HepG2 (cell line): ENCODE results near the gene ARHGAP26. TPM values are rescaled to one million over a fixed set of nuclear protein-coding genes. Genes with fewer than 3 reads are reported as not detected.

Source experiments
- ATAC-seq: fragments of 200-7000 bp; cut with Tn5 transposase; 3 replicates; pipeline ENCODE4 v1.9.1; 2020; ENCODE audit warnings: mild to moderate bottlenecking, moderate library complexity
- BruUV-seq: library from RNA; stranded (reverse); fragments of 400-500 nt; replicated peaks from 2 replicates; lab custom pipeline; 2021; lab: Mats Ljungman, UMichigan
- CTCF ChIA-PET: fragments of 300-600 bp; formaldehyde crosslinking; extraction: SDS; loops from one replicate; lab custom pipeline; 2021; ENCODE audit warnings: low total read pairs, inconsistent platforms, low intra/inter-chr PET ratio; lab: Yijun Ruan, JAX
- POLR2A ChIA-PET: fragments of 350-600 bp; sonication (Branson Sonifier 250); formaldehyde crosslinking; loops from one replicate; lab custom pipeline; 2020; ENCODE audit warnings: antibody characterized with exemption, inconsistent platforms; lab: Yijun Ruan, JAX
- DNase-seq: peaks from one replicate; pipeline ENCODE4 v3.0.0-alpha.2; 2015; ENCODE audit warnings: low spot score
- FAIRE-seq: peaks from 3 replicates; lab custom pipeline; 2011; peaks lifted over from hg19 to GRCh38; lab: Jason Lieb, UNC
- H2AFZ ChIP-seq: one replicate; pipeline ENCODE4 v1.6.1; 2011; ENCODE audit warnings: low read length, inconsistent platforms
- H3K27ac ChIP-seq: fragments of 300-600 bp; 3 replicates; pipeline ENCODE4 v1.8.0; 2011; ENCODE audit warnings: mixed run types, mild to moderate bottlenecking, mixed read lengths, low read length, inconsistent platforms; ENCODE audit not compliant: insufficient read depth; ENCODE audit errors: extremely low read length
- H3K27me3 ChIP-seq, 2 experiments: fragments of 200-600 bp in 1 of 2; 2 replicates in 1 of 2; 3 replicates in 1 of 2; pipeline versions ENCODE4 v1.6.0 to v1.8.0; 2011; ENCODE audit warnings: low read length in 2 of 2, mild to moderate bottlenecking in 2 of 2, moderate library complexity in 2 of 2, inconsistent platforms in 1 of 2; ENCODE audit not compliant: insufficient read depth in 2 of 2, control insufficient read depth in 1 of 2
- H3K36me3 ChIP-seq, 2 experiments: fragments of 200-600 bp in 1 of 2; replicated peaks in 1 of 2; 2 replicates in 1 of 2; 3 replicates in 1 of 2; pipeline versions ENCODE4 v1.5.1 to v1.8.0; 2011; ENCODE audit warnings: low read length in 2 of 2, inconsistent platforms in 1 of 2; ENCODE audit not compliant: insufficient read depth in 2 of 2, control insufficient read depth in 1 of 2
- H3K4me1 ChIP-seq: 2 replicates; pipeline ENCODE4 v1.5.1; 2012; ENCODE audit warnings: low read length, inconsistent platforms; ENCODE audit not compliant: insufficient read depth
- H3K4me2 ChIP-seq: 2 replicates; pipeline ENCODE4 v1.6.0; 2011; ENCODE audit warnings: low read depth, low read length, inconsistent platforms
- H3K4me3 ChIP-seq, 3 experiments: fragments of 200-600 bp in 1 of 3; sonication (generic), shearing (Covaris generic) in 1 of 3; replicated peaks in 1 of 3; 2 replicates each; pipeline ENCODE4 v1.5.1; 2011 to 2016; ENCODE audit warnings: low read length in 3 of 3, inconsistent platforms in 2 of 3, low read depth in 2 of 3, mild to moderate bottlenecking in 2 of 3, control low read depth in 1 of 3, mixed read lengths in 1 of 3; ENCODE audit not compliant: insufficient read depth in 1 of 3
- H3K79me2 ChIP-seq: one replicate; pipeline ENCODE4 v1.6.1; 2011; ENCODE audit warnings: low read length, inconsistent platforms; ENCODE audit not compliant: insufficient read depth
- H3K9ac ChIP-seq: 2 replicates; pipeline ENCODE4 v1.6.0; 2011; ENCODE audit warnings: mild to moderate bottlenecking, low read depth, low read length, inconsistent platforms; ENCODE audit not compliant: insufficient read depth
- H3K9me3 ChIP-seq: 2 replicates; pipeline ENCODE4 v1.5.1; 2012; ENCODE audit warnings: mild to moderate bottlenecking, low read length
- H4K20me1 ChIP-seq: 2 replicates; pipeline ENCODE4 v1.6.0; 2011; ENCODE audit warnings: inconsistent platforms, mild to moderate bottlenecking, low read length, moderate library complexity; ENCODE audit not compliant: insufficient read depth
- CEBPB ChIP-seq: IDR thresholded peaks from 2 replicates; pipeline ENCODE4 v1.6.1; 2011; ENCODE audit warnings: low read depth, low read length, improper control_type of control experiment, borderline replicate concordance
- FOXP1 ChIP-seq, 2 experiments: fragments of 450-650 bp in 1 of 2; IDR thresholded peaks; 2 replicates each; pipeline ENCODE4 v1.6.1; 2017 to 2018; ENCODE audit warnings: antibody characterized with exemption in 1 of 2
- HNRNPH1 ChIP-seq: fragments of 200-400 bp; formaldehyde crosslinking; optimal IDR thresholded peaks from 2 replicates; pipeline ENCODE3; 2017; ENCODE audit warnings: mild to moderate bottlenecking, low read depth, low read length
- IRF2 ChIP-seq: IDR thresholded peaks from 2 replicates; pipeline ENCODE4 v1.6.1; 2018; ENCODE audit warnings: missing genetic modification reagents, missing compliant biosample characterization
- KDM6A ChIP-seq: IDR thresholded peaks from 2 replicates; pipeline ENCODE4 v1.6.1; 2016; ENCODE audit warnings: low read depth
- KLF16 ChIP-seq, 2 experiments: sonication (generic) in 1 of 2; formaldehyde crosslinking in 1 of 2; IDR thresholded peaks; 2 replicates each; pipeline versions ENCODE4 v1.6.1 to v1.8.0; 2016 to 2023; ENCODE audit warnings: missing genetic modification reagents in 2 of 2, missing compliant biosample characterization in 1 of 2
- NCOA2 ChIP-seq: sonication (generic); formaldehyde crosslinking; IDR thresholded peaks from 2 replicates; pipeline ENCODE4 v1.8.0; 2022; ENCODE audit warnings: inconsistent platforms
- NONO ChIP-seq, 2 experiments: fragments of 450-650 bp in 1 of 2; sonication (generic) in 1 of 2; formaldehyde crosslinking in 1 of 2; IDR thresholded peaks in 1 of 2; conservative IDR thresholded peaks in 1 of 2; 2 replicates each; pipeline versions ENCODE4 v1.6.1 to v1.8.0; 2017 to 2022; ENCODE audit warnings: mild to moderate bottlenecking in 1 of 2, missing genetic modification reagents in 1 of 2, moderate library complexity in 1 of 2
- POLR2G ChIP-seq: fragments of 200-400 bp; formaldehyde crosslinking; IDR thresholded peaks from 2 replicates; pipeline ENCODE4 v1.6.1; 2018; ENCODE audit warnings: mild to moderate bottlenecking, low read depth, low read length, moderate library complexity
- TARDBP ChIP-seq: sonication (generic); formaldehyde crosslinking; IDR thresholded peaks from 2 replicates; pipeline ENCODE4 v1.8.0; 2022; ENCODE audit warnings: mild to moderate bottlenecking, missing genetic modification reagents
- ZNF33B ChIP-seq: sonication (generic); formaldehyde crosslinking; IDR thresholded peaks from 2 replicates; pipeline ENCODE4 v1.5.1; 2020; ENCODE audit warnings: mild to moderate bottlenecking, missing genetic modification reagents
- ZNF460 ChIP-seq: sonication (generic); formaldehyde crosslinking; IDR thresholded peaks from 2 replicates; pipeline ENCODE4 v1.5.1; 2020; ENCODE audit warnings: missing genetic modification reagents, mild to moderate bottlenecking, borderline replicate concordance
- ZNF670 ChIP-seq: sonication (generic); formaldehyde crosslinking; IDR thresholded peaks from 2 replicates; pipeline ENCODE4 v1.8.0; 2022; ENCODE audit warnings: mild to moderate bottlenecking, missing genetic modification reagents, borderline replicate concordance
- WGBS: methylation state at CpG from one replicate; pipeline ENCODE4 v1.1.6; 2017; ENCODE audit warnings: low lambda C conversion rate; 5-methylcytosine and 5-hydroxymethylcytosine counted together
- in situ Hi-C: cut with HindIII; loops from 2 replicates; pipeline ENCODE4 v1.10.0; 2017; ENCODE audit warnings: low pct_unique_long_range_greater_than_20kb; ENCODE audit not compliant: extremely low pct_ligation_motif_present
- intact Hi-C: fragments of 100-400 bp; cut with micrococcal nuclease; formaldehyde crosslinking; loops from one replicate; pipeline ENCODE4 v1.10.0; 2022; ENCODE audit not compliant: unreplicated experiment
- polyA plus RNA-seq, 8 experiments: library from polyadenylated mRNA; depleted of rRNA in 3 of 8; stranded (reverse) in 7 of 8; unstranded in 1 of 8; fragments of >200 nt; fragmentation: Illumina TruSeq in 4 of 8; extraction: Trizol in 4 of 8; gene quantifications; 2 replicates each; pipeline versions ENCODE4 v1.2.1 to v1.2.3, GENCODE V29; 2011 to 2016; ENCODE audit warnings: low read depth in 4 of 8, missing spikeins in 1 of 8, mixed read lengths in 1 of 8; ENCODE audit not compliant: insufficient read depth in 1 of 8
- total RNA-seq, 5 experiments: library from RNA; depleted of rRNA; stranded (reverse); fragments of >200 nt; fragmentation: Illumina TruSeq; extraction: Trizol; gene quantifications; 2 replicates each; pipeline ENCODE4 v1.2.3, GENCODE V29; 2016; ENCODE audit warnings: low read depth in 1 of 5
- TF ChIP-seq, protein P1 (sequence below): sonication (generic); formaldehyde crosslinking; IDR thresholded peaks from 2 replicates; pipeline ENCODE4 v1.5.0; 2020; ENCODE audit warnings: mild to moderate bottlenecking, missing genetic modification reagents, borderline replicate concordance
- TF ChIP-seq, protein P2 (sequence below): sonication (generic); formaldehyde crosslinking; IDR thresholded peaks from 2 replicates; pipeline ENCODE4 v1.4.0; 2020; ENCODE audit warnings: missing genetic modification reagents
- TF ChIP-seq, protein P3 (sequence below): sonication (generic); formaldehyde crosslinking; IDR thresholded peaks from 2 replicates; pipeline ENCODE4 v1.4.0; 2020; ENCODE audit warnings: mild to moderate bottlenecking, missing genetic modification reagents

The ARHGAP26 gene
- total and polyA plus RNA-seq, 2 of the 13 experiments (the other 11 are each of a cell fraction or from before 2014, with no cell fraction given), result 9.6 to 18.2 TPM

DNA sequence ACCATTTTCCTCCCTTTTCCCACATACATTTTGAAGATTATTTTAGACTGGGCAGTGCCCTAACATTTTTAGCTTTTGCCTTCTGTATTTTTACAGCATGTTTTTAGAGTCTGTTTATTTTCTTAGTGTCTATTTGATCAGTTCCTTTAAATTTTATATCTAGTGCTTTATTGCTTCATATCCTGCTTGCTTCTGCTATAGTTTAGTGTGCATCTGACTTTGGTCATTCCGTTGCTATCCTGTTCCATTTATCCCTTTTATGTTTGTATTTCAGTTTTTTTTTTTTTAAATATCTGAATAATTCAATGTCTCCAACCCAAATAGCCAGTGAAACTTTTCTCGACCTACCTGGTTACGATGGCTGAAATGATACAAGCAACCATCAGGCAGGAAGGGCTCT is 203.8 kb downstream of the ARHGAP26 start:
- no peak overlapping the region for H3K9ac ChIP-seq
- TF ChIP-seq FOXP1 (IDR thresholded peaks at IDR 0.05) (no peak), FOXP1 (CRISPR knock-in tag; IDR thresholded peaks at IDR 0.05) (no peak), TARDBP (CRISPR knock-in tag) (no peak), KDM6A (CRISPR knock-in tag) (no peak)
- TF ChIP-seq, all 625 proteins: peak for 0
- no peak overlapping the region for H3K4me2 ChIP-seq
- intact Hi-C loops, result no loop called here
- no peaks in the 10 kb centered on the region for H4K20me1 ChIP-seq
- DNase-seq, result no peak
- no peaks in the 10 kb centered on the region for H3K79me2 ChIP-seq
- FAIRE-seq, result no peak
- in situ Hi-C loops, result no loop called here
- no TSS peak for BruUV-seq
- no peaks in the 10 kb centered on the region for H3K27me3 ChIP-seq
- no peaks in the 10 kb centered on the region for H3K4me1 ChIP-seq
- no peak overlapping the region for H3K4me3 ChIP-seq
- CTCF ChIA-PET, result no interaction called here
- H2AFZ ChIP-seq, result no peak overlapping the region
- no peak for ATAC-seq
- H3K9me3 ChIP-seq, result no peaks in the 10 kb centered on the region
- H3K36me3 ChIP-seq, result no peaks in the 10 kb centered on the region
- 96% methylated on average over 3 of the region's 3 CpGs for WGBS
- H3K27ac ChIP-seq, result no peak overlapping the region
- POLR2A ChIA-PET, result no interaction called here

DNA sequence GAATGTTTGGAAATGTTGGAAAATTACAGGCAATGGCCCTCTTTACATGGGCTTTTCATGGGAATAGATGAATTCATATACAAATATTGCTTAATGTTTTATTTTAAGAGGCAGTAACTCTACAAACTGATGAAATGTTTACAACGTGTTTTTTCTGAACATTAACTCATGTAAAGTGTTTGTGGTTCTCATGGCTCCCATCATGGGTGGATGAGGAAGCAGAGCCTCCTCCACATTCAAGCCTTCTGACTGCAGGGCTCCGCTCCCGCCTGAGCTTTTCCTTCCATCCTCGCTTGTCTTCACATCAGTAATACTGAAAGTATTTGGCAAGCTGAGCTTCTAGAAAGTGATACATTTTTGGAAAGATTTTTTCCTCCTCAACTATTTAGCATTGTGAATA is 204.2 kb downstream of the ARHGAP26 start:
- no peaks in the 10 kb centered on the region for H3K27me3 ChIP-seq
- WGBS, result 98% methylated on average over 4 of the region's 4 CpGs
- ATAC-seq, result no peak
- CTCF ChIA-PET, result no interaction called here
- H3K4me3 ChIP-seq, result no peak overlapping the region
- peaks cover 2% of the 10 kb centered on the region; the same call in 1 of the 2 replicates for H3K4me1 ChIP-seq
- intact Hi-C loops, result no loop called here
- no peaks in the 10 kb centered on the region for H3K9me3 ChIP-seq
- in situ Hi-C loops, result no loop called here
- H3K9ac ChIP-seq, result no peak overlapping the region
- no peaks in the 10 kb centered on the region for H3K79me2 ChIP-seq
- H3K36me3 ChIP-seq, result no peaks in the 10 kb centered on the region
- POLR2A ChIA-PET, result no interaction called here
- H3K27ac ChIP-seq, result no peak overlapping the region
- no peak for DNase-seq
- BruUV-seq, result no TSS peak
- H4K20me1 ChIP-seq, result no peaks in the 10 kb centered on the region
- no peak overlapping the region for H3K4me2 ChIP-seq
- FAIRE-seq, result no peak
- H2AFZ ChIP-seq, result no peak overlapping the region
- TF ChIP-seq HNRNPH1, result no peak
- no peak for TF ChIP-seq ZNF33B (CRISPR knock-in tag)
- TF ChIP-seq, protein P1, sequence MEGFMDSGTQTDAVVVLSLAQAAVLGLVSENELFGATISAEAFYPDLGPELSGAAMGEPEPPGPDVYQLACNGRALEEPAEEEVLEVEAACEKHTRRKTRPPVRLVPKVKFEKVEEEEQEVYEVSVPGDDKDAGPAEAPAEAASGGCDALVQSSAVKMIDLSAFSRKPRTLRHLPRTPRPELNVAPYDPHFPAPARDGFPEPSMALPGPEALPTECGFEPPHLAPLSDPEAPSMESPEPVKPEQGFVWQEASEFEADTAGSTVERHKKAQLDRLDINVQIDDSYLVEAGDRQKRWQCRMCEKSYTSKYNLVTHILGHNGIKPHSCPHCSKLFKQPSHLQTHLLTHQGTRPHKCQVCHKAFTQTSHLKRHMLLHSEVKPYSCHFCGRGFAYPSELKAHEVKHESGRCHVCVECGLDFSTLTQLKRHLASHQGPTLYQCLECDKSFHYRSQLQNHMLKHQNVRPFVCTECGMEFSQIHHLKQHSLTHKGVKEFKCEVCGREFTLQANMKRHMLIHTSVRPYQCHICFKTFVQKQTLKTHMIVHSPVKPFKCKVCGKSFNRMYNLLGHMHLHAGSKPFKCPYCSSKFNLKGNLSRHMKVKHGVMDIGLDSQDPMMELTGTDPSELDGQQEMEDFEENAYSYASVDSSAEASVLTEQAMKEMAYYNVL, result no peak
- TF ChIP-seq, protein P2, sequence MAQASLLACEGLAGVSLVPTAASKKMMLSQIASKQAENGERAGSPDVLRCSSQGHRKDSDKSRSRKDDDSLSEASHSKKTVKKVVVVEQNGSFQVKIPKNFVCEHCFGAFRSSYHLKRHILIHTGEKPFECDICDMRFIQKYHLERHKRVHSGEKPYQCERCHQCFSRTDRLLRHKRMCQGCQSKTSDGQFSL (CRISPR knock-in tag), result no peak
- no peak for TF ChIP-seq NONO (IDR thresholded peaks at IDR 0.05)
- no peak for TF ChIP-seq NONO (CRISPR knock-in tag; conservative IDR thresholded peaks at IDR 0.05)
- no peak for TF ChIP-seq ZNF670 (CRISPR knock-in tag)
- TF ChIP-seq NCOA2 (CRISPR knock-in tag), result no peak
- TF ChIP-seq, protein P3, sequence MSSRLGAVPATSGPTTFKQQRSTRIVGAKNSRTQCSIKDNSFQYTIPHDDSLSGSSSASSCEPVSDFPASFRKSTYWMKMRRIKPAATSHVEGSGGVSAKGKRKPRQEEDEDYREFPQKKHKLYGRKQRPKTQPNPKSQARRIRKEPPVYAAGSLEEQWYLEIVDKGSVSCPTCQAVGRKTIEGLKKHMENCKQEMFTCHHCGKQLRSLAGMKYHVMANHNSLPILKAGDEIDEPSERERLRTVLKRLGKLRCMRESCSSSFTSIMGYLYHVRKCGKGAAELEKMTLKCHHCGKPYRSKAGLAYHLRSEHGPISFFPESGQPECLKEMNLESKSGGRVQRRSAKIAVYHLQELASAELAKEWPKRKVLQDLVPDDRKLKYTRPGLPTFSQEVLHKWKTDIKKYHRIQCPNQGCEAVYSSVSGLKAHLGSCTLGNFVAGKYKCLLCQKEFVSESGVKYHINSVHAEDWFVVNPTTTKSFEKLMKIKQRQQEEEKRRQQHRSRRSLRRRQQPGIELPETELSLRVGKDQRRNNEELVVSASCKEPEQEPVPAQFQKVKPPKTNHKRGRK (CRISPR knock-in tag), result no peak
- no peak for TF ChIP-seq KLF16 (CRISPR knock-in tag; IDR thresholded peaks at IDR 0.05)
- TF ChIP-seq CEBPB, result no peak
- no peak for TF ChIP-seq ZNF460 (CRISPR knock-in tag)
- TF ChIP-seq IRF2 (CRISPR knock-in tag), result no peak
- TF ChIP-seq POLR2G, result no peak
